SK-N-SH treated with all-trans-retinoic acid at 6 μM for 48 hours (cell line): ENCODE results near the gene TMEM151B.
A peak's percentile ranks its signal among the peaks of the same experiment; 100 is the strongest.

Experiments
- ATAC-seq: fragments of 200-7000 bp; cut with Tn5 transposase; 3 replicates; pipeline ENCODE4 v1.9.1; 2020; ENCODE audit warnings: mild to moderate bottlenecking, moderate library complexity
- ARNTL ChIP-seq: fragments of 450-650 bp; formaldehyde crosslinking; IDR thresholded peaks from 2 replicates; pipeline ENCODE4 v1.5.0; 2020; ENCODE audit warnings: low read depth, mild to moderate bottlenecking, moderate library complexity, borderline replicate concordance
- CSDC2 ChIP-seq: fragments of 250-450 bp; sonication (Bioruptor Pico); IDR thresholded peaks from 2 replicates; pipeline ENCODE4 v1.5.0; 2020; ENCODE audit warnings: mild to moderate bottlenecking, moderate library complexity
- ESRRG ChIP-seq: fragments of 250-450 bp; sonication (Bioruptor Pico); IDR thresholded peaks from 2 replicates; pipeline ENCODE4 v1.6.1; 2021; ENCODE audit warnings: mild to moderate bottlenecking
- GLIS3 ChIP-seq: fragments of 250-450 bp; sonication (Bioruptor Pico); IDR thresholded peaks from 2 replicates; pipeline ENCODE4 v1.5.0; 2020; ENCODE audit warnings: mild to moderate bottlenecking, moderate library complexity
- ISL1 ChIP-seq: fragments of 250-450 bp; sonication (Bioruptor Pico); IDR thresholded peaks from 2 replicates; pipeline ENCODE4 v2.1.2; 2022; ENCODE audit warnings: mild to moderate bottlenecking, moderate library complexity
- OSR1 ChIP-seq: fragments of 250-450 bp; sonication (Bioruptor Pico); IDR thresholded peaks from 2 replicates; pipeline ENCODE4 v1.8.0; 2022; ENCODE audit warnings: moderate library complexity, mild to moderate bottlenecking, inconsistent platforms
- POU6F1 ChIP-seq: fragments of 250-450 bp; sonication (Bioruptor Pico); IDR thresholded peaks from 2 replicates; pipeline ENCODE4 v1.8.0; 2021; ENCODE audit warnings: low read depth, mild to moderate bottlenecking, moderate library complexity, borderline replicate concordance
- TCF4 ChIP-seq: fragments of 250-450 bp; sonication (Bioruptor Pico); IDR thresholded peaks from 2 replicates; pipeline ENCODE4 v1.8.0; 2021; ENCODE audit warnings: mild to moderate bottlenecking, moderate library complexity, borderline replicate concordance
- TOX ChIP-seq: fragments of 250-450 bp; sonication (Bioruptor Pico); IDR thresholded peaks from 2 replicates; pipeline ENCODE4 v1.8.0; 2021; ENCODE audit warnings: mild to moderate bottlenecking, moderate library complexity, borderline replicate concordance
- ZFP3 ChIP-seq: fragments of 250-450 bp; sonication (Bioruptor Pico); IDR thresholded peaks from 2 replicates; pipeline ENCODE4 v1.5.0; 2020; ENCODE audit warnings: mild to moderate bottlenecking, moderate library complexity
- ZFP30 ChIP-seq: fragments of 450-650 bp; formaldehyde crosslinking; IDR thresholded peaks from 2 replicates; pipeline ENCODE4 v1.5.0; 2022; ENCODE audit warnings: mild to moderate bottlenecking, moderate library complexity
- ZNF565 ChIP-seq: fragments of 450-650 bp; formaldehyde crosslinking; conservative IDR thresholded peaks from 2 replicates; pipeline ENCODE4 v1.5.0; 2020; ENCODE audit warnings: low read depth, mild to moderate bottlenecking, moderate library complexity
- ZNF70 ChIP-seq: fragments of 450-650 bp; formaldehyde crosslinking; IDR thresholded peaks from 2 replicates; pipeline ENCODE4 v1.5.0; 2020; ENCODE audit warnings: mild to moderate bottlenecking, moderate library complexity
- ZNF8 ChIP-seq: fragments of 450-650 bp; formaldehyde crosslinking; IDR thresholded peaks from 2 replicates; pipeline ENCODE4 v1.5.0; 2020; ENCODE audit warnings: mild to moderate bottlenecking, moderate library complexity
- TF ChIP-seq, protein P1 (sequence below): fragments of 250-450 bp; sonication (Bioruptor Pico); IDR thresholded peaks from 2 replicates; pipeline ENCODE4 v1.5.0; 2020; ENCODE audit warnings: mild to moderate bottlenecking, moderate library complexity
- TF ChIP-seq, protein P2 (sequence below): fragments of 250-450 bp; sonication (Bioruptor Pico); IDR thresholded peaks from 2 replicates; pipeline ENCODE4 v1.5.1; 2020; ENCODE audit warnings: low read depth, mild to moderate bottlenecking, moderate library complexity
- TF ChIP-seq, protein P3 (sequence below): fragments of 250-450 bp; sonication (Bioruptor Pico); IDR thresholded peaks from 2 replicates; pipeline ENCODE4 v1.5.1; 2021; ENCODE audit warnings: mild to moderate bottlenecking, moderate library complexity
- TF ChIP-seq, protein P4 (sequence below): fragments of 250-450 bp; sonication (Bioruptor Pico); IDR thresholded peaks from 2 replicates; pipeline ENCODE4 v1.8.0; 2020; ENCODE audit warnings: mild to moderate bottlenecking, moderate library complexity, borderline replicate concordance

The TMEM151B gene

GRCh38 chr6:44254191-44255104 lies 15.8 kb upstream of the TMEM151B start:
- TF ChIP-seq ZNF70 (CRISPR knock-in tag) = no peak
- TF ChIP-seq, protein P1, sequence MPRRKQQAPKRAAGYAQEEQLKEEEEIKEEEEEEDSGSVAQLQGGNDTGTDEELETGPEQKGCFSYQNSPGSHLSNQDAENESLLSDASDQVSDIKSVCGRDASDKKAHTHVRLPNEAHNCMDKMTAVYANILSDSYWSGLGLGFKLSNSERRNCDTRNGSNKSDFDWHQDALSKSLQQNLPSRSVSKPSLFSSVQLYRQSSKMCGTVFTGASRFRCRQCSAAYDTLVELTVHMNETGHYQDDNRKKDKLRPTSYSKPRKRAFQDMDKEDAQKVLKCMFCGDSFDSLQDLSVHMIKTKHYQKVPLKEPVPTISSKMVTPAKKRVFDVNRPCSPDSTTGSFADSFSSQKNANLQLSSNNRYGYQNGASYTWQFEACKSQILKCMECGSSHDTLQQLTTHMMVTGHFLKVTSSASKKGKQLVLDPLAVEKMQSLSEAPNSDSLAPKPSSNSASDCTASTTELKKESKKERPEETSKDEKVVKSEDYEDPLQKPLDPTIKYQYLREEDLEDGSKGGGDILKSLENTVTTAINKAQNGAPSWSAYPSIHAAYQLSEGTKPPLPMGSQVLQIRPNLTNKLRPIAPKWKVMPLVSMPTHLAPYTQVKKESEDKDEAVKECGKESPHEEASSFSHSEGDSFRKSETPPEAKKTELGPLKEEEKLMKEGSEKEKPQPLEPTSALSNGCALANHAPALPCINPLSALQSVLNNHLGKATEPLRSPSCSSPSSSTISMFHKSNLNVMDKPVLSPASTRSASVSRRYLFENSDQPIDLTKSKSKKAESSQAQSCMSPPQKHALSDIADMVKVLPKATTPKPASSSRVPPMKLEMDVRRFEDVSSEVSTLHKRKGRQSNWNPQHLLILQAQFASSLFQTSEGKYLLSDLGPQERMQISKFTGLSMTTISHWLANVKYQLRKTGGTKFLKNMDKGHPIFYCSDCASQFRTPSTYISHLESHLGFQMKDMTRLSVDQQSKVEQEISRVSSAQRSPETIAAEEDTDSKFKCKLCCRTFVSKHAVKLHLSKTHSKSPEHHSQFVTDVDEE (CRISPR knock-in tag) = no peak
- no peak for TF ChIP-seq ZFP3
- TF ChIP-seq POU6F1 (CRISPR knock-in tag) = no peak
- TF ChIP-seq ZFP30 (CRISPR knock-in tag) = no peak
- no peak; the same call in 1 of the 2 replicates for TF ChIP-seq TOX (CRISPR knock-in tag)
- TF ChIP-seq ISL1 (CRISPR knock-in tag) = no peak
- TF ChIP-seq ZNF565 (CRISPR knock-in tag) = no peak
- no peak for TF ChIP-seq OSR1 (CRISPR knock-in tag)
- TF ChIP-seq TCF4 (CRISPR knock-in tag) = no peak
- TF ChIP-seq, protein P2, sequence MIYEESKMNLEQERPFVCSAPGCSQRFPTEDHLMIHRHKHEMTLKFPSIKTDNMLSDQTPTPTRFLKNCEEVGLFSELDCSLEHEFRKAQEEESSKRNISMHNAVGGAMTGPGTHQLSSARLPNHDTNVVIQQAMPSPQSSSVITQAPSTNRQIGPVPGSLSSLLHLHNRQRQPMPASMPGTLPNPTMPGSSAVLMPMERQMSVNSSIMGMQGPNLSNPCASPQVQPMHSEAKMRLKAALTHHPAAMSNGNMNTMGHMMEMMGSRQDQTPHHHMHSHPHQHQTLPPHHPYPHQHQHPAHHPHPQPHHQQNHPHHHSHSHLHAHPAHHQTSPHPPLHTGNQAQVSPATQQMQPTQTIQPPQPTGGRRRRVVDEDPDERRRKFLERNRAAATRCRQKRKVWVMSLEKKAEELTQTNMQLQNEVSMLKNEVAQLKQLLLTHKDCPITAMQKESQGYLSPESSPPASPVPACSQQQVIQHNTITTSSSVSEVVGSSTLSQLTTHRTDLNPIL (CRISPR knock-in tag) = no peak
- no peak for TF ChIP-seq CSDC2 (CRISPR knock-in tag)
- TF ChIP-seq, protein P3, sequence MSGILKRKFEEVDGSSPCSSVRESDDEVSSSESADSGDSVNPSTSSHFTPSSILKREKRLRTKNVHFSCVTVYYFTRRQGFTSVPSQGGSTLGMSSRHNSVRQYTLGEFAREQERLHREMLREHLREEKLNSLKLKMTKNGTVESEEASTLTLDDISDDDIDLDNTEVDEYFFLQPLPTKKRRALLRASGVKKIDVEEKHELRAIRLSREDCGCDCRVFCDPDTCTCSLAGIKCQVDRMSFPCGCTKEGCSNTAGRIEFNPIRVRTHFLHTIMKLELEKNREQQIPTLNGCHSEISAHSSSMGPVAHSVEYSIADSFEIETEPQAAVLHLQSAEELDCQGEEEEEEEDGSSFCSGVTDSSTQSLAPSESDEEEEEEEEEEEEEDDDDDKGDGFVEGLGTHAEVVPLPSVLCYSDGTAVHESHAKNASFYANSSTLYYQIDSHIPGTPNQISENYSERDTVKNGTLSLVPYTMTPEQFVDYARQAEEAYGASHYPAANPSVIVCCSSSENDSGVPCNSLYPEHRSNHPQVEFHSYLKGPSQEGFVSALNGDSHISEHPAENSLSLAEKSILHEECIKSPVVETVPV (CRISPR knock-in tag) = no peak; the same call in 1 of the 2 replicates
- TF ChIP-seq ZNF8 (CRISPR knock-in tag) = no peak
- TF ChIP-seq GLIS3 = no peak
- TF ChIP-seq, protein P4, sequence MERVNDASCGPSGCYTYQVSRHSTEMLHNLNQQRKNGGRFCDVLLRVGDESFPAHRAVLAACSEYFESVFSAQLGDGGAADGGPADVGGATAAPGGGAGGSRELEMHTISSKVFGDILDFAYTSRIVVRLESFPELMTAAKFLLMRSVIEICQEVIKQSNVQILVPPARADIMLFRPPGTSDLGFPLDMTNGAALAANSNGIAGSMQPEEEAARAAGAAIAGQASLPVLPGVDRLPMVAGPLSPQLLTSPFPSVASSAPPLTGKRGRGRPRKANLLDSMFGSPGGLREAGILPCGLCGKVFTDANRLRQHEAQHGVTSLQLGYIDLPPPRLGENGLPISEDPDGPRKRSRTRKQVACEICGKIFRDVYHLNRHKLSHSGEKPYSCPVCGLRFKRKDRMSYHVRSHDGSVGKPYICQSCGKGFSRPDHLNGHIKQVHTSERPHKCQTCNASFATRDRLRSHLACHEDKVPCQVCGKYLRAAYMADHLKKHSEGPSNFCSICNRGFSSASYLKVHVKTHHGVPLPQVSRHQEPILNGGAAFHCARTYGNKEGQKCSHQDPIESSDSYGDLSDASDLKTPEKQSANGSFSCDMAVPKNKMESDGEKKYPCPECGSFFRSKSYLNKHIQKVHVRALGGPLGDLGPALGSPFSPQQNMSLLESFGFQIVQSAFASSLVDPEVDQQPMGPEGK (CRISPR knock-in tag) = no peak
- no peak for TF ChIP-seq ESRRG (CRISPR knock-in tag)
- TF ChIP-seq ARNTL (CRISPR knock-in tag) = no peak
- peak; percentile 0; the same call in 2 of the 3 replicates for ATAC-seq

DNA sequence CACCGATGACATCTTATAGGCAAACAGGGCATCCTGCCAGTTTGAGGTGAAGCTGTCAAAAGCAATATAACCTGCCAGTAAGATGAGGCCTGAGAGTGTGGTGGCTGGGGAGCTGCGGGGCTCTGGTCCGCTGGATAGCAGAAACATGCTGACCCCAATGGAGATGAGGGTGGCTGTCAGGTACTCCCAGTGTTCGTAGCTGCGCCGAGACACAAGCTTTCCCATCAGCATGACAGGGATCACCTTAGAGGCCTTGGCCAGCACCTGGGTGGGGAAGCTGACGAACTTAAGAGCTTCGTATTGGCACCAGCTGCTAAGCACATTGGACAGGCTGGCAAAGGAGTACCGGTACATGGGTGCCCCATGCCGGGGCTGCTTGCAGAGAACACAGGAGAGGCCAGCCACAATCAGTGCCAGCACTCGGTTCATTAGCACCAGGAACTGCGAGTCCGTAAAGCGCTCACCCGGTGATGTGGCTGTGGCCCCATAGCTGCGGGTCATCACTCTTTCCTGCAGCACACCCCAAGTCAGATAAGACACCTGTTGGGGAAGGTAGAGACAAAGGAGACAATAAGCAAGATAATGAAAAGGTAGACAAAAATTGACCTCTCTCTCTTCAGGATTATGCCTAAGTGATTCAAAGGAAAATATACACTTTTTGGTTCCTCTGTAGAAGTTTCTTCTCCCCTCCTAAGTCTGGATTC lies 15.0 kb upstream of the TMEM151B start:
- ATAC-seq = peak; percentile 4
- TF ChIP-seq, protein P2 (CRISPR knock-in tag) = 0 out of 2 replicates have a peak, but pooled peaks have one; percentile 4
- TF ChIP-seq, protein P4 (CRISPR knock-in tag) = no peak
- TF ChIP-seq ZFP30 (CRISPR knock-in tag) = no peak
- TF ChIP-seq, all 23 proteins: peak for 1
